ENCODE data around the gene SCG2. TPM values are rescaled to one million over a fixed set of nuclear protein-coding genes. Genes with fewer than 3 reads are reported as not detected.

SCG2 gene, protein sequence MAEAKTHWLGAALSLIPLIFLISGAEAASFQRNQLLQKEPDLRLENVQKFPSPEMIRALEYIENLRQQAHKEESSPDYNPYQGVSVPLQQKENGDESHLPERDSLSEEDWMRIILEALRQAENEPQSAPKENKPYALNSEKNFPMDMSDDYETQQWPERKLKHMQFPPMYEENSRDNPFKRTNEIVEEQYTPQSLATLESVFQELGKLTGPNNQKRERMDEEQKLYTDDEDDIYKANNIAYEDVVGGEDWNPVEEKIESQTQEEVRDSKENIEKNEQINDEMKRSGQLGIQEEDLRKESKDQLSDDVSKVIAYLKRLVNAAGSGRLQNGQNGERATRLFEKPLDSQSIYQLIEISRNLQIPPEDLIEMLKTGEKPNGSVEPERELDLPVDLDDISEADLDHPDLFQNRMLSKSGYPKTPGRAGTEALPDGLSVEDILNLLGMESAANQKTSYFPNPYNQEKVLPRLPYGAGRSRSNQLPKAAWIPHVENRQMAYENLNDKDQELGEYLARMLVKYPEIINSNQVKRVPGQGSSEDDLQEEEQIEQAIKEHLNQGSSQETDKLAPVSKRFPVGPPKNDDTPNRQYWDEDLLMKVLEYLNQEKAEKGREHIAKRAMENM
- total RNA-seq: 154 and 163 TPM in 2 replicates
- long read RNA-seq, transcript SCG2-201 (2 exons, 2,576 nt): major isoform, 497 of 519 reads
- long read RNA-seq, partial matches to known transcripts: 0 of 519 reads
- long read RNA-seq, other reads (novel, unspliced or antisense): 21 of 519 reads

DNA sequence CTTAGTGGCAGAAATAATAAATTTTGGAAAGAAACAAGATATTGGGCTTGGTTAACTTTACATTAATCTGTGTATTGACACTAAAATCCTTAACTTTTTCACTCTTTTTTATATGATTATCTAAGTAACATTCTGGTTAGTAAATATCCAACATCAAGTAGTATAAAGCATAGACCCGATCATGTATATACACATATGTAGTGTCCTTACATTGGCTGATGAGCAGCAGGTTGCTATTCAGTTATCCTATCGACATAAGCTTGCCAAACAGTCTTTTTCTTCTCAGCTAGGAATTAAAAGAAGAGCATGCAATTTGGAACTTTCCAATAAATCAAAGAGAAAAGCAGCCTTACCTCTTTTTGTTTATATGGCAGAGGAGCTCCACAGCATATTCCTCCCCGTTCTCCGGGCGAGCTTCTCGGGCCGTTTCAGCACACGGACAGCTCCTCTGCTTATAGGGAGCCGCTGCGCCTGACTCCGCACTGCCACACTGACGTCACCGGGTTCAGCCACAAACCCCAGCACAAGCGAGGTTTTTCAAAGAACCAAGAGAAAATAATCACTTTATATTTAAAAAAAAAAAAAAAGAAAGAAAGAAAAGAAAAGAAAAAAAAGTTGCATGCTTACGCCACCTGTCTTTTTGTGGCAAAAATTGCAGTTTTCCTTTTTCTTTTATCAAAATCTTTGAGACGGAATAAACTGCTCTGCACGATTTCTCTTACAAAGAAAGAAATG lies at the start of gene SCG2:
Gene SCG2 (minus strand): TSS at position 430 of the 735 bp plus-strand sequence. CDS start 3,079 bp downstream, outside the sequence.
- DNase-seq (ENCODE audit: low spot score, unreplicated experiment): peak; percentile 56
- H3K4me3 Mint-ChIP-seq (ENCODE audit: low read depth): peak within 1 kb of the TSS; percentile 57
- H3K4me1 Mint-ChIP-seq (ENCODE audit: low read depth): no peaks in the 10 kb centered on the region
- no peak within 1 kb of the TSS for H3K27ac Mint-ChIP-seq
- no peaks in the 10 kb centered on the region for H3K36me3 Mint-ChIP-seq (ENCODE audit: insufficient read depth)
- H3K27me3 Mint-ChIP-seq: peaks cover 38% of the 10 kb centered on the region
- H3K9me3 Mint-ChIP-seq (ENCODE audit: low read depth): no peaks in the 10 kb centered on the region
- TF ChIP-seq, protein P1, sequence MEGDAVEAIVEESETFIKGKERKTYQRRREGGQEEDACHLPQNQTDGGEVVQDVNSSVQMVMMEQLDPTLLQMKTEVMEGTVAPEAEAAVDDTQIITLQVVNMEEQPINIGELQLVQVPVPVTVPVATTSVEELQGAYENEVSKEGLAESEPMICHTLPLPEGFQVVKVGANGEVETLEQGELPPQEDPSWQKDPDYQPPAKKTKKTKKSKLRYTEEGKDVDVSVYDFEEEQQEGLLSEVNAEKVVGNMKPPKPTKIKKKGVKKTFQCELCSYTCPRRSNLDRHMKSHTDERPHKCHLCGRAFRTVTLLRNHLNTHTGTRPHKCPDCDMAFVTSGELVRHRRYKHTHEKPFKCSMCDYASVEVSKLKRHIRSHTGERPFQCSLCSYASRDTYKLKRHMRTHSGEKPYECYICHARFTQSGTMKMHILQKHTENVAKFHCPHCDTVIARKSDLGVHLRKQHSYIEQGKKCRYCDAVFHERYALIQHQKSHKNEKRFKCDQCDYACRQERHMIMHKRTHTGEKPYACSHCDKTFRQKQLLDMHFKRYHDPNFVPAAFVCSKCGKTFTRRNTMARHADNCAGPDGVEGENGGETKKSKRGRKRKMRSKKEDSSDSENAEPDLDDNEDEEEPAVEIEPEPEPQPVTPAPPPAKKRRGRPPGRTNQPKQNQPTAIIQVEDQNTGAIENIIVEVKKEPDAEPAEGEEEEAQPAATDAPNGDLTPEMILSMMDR (IDR thresholded peaks at IDR 0.05; ENCODE audit: unreplicated experiment): peak; percentile 33

DNA sequence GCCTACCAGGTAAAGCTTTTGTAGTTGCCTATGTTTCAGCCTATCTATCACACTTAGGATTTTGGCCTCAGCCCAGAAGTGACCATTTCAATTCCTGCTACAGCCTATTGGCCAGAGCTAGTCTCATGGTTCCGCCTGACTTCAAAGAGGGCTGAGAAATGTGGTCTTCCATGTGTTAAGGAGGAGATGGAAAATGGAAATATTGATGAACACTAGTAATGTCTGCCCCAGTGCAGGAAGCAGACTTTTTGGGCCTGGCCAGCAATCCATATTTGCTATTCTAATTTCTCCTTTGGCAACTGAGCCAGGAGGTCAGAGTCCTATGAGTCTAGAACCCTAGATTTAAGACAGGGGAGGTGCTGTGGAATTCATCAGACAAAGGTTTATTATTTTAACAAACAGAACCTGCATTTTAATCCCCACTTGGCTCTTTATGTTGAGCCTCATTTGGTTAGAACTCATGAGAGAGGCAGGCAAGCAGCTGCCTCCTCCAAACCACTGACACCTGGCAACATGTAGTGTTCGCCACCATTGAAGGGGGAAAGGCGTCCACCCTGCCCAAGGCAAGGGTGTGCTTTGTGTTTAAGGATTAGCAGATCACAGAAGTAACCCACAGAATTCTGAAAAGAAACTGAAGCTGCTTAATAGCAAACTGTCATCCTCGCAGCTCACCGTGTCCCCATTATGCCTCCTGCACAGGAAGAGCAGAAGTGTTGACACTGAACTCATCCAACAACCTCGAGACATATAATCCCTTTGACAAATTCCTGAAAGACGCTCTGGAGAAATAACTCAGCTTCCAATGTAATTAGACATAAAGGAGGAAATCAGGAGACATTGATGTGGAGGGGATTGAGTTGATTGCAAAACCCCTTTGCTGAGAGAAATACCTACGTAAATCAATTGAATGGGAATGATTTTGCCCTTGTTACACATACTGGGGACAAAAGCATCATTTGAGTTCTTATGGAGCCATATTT lies 47.7 kb upstream of the SCG2 start:
- Mint-ChIP-seq H3K27me3 (peaks cover 6% of the 10 kb centered on the region), H3K4me3 (ENCODE audit: low read depth) (no peak overlapping the region), H3K36me3 (ENCODE audit: insufficient read depth) (no peaks in the 10 kb centered on the region), H3K4me1 (ENCODE audit: low read depth) (no peaks in the 10 kb centered on the region), H3K27ac (no peak overlapping the region), H3K9me3 (ENCODE audit: low read depth) (peaks cover 4% of the 10 kb centered on the region)
- no peak for DNase-seq (ENCODE audit: low spot score, unreplicated experiment)
- TF ChIP-seq, protein P1 (IDR thresholded peaks at IDR 0.05; ENCODE audit: unreplicated experiment): no peak

DNA sequence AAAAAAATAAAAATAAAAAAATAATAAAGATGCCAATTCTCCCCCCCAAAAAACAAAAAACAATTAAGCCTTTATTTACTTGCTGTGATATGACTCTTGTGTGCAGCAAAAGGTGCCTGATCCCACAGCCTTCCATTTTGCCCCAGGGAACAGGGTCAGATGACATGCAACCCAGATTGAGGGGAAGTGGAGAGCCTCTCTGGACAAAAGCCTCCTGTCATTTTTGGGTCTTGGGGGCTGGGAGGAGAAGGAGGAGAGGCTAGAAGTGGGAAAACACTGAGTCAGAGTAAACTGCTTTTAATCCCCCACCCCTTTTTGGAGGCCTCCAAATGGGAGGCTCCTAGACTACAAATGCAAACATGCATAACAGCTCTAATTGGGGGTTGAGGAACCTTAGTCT lies 46.6 kb upstream of the SCG2 start:
- H3K36me3 Mint-ChIP-seq (ENCODE audit: insufficient read depth): no peaks in the 10 kb centered on the region
- H3K27ac Mint-ChIP-seq: no peak overlapping the region
- TF ChIP-seq, protein P1 (IDR thresholded peaks at IDR 0.05; ENCODE audit: unreplicated experiment): no peak
- peaks cover 6% of the 10 kb centered on the region for H3K27me3 Mint-ChIP-seq
- H3K4me1 Mint-ChIP-seq (ENCODE audit: low read depth): no peaks in the 10 kb centered on the region
- peaks cover 4% of the 10 kb centered on the region for H3K9me3 Mint-ChIP-seq (ENCODE audit: low read depth)
- no peak for DNase-seq (ENCODE audit: low spot score, unreplicated experiment)
- no peak overlapping the region for H3K4me3 Mint-ChIP-seq (ENCODE audit: low read depth)

DNA sequence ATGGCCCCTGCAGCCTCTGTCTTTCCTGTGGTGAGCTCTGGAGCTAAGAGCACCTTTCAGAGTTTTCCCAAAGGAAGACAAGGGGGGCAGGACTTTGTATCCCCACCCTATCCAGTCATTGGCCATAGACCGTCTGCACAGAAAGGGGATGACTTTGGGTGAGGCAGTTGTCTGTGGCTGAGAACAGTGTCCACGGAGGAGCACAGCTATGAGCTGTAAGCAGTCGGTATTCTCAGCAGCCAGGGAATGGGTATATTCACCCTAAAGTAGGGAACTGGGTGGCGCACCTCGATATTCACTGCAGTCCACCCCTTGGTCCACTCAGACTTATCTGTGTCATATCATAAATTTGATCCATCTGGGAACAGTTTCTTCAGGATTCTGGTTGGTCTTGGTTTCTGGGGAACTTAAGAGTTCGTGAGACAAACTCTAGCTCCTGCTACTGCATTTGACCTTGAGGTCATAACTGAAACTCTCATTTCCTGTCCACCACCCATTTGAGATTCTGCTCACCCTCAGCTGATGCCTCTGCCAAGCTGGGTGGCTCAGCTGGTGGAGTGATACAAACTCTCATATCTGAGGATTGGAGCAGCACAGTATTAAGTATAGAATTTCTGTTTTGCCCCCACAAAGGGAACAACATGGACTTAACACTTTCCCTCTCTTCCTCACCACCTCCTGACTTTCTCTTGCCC lies 45.2 kb upstream of the SCG2 start:
- Mint-ChIP-seq H3K36me3 (ENCODE audit: insufficient read depth) (no peaks in the 10 kb centered on the region), H3K9me3 (ENCODE audit: low read depth) (peaks cover 2% of the 10 kb centered on the region), H3K4me1 (ENCODE audit: low read depth) (no peaks in the 10 kb centered on the region), H3K4me3 (ENCODE audit: low read depth) (no peak overlapping the region), H3K27me3 (peaks cover 6% of the 10 kb centered on the region), H3K27ac (no peak overlapping the region)
- TF ChIP-seq, protein P1 (IDR thresholded peaks at IDR 0.05; ENCODE audit: unreplicated experiment): no peak
- DNase-seq (ENCODE audit: low spot score, unreplicated experiment): no peak

All from progenitor cell of endocrine pancreas (in vitro differentiated cells).